ENCODE results near the gene RAB35. TPM values are rescaled to one million over a fixed set of nuclear protein-coding genes. Genes with fewer than 3 reads are reported as not detected.

RAB35 gene
- total RNA-seq, 1 experiment from 2014 or later: 62.0 TPM

GRCh38 chr12:120081641-120082040, 34.9 kb downstream of the RAB35 start:
- Histone ChIP-seq H3K27me3 (ENCODE audit: control insufficient read depth, insufficient read depth, low read length) (no peaks in the 10 kb centered on the region), H3K36me3 (ENCODE audit: control insufficient read depth, insufficient read depth, low read length) (no peaks in the 10 kb centered on the region), H3K27ac (ENCODE audit: low read length) (no peak overlapping the region), H3K4me3 (ENCODE audit: low read depth in 2 of 2, low read length in 2 of 2) (no peak overlapping the region), H3K4me1 (ENCODE audit: control insufficient read depth, insufficient read depth, low read length) (peaks cover 7% of the 10 kb centered on the region), H3K9me3 (ENCODE audit: control insufficient read depth, insufficient read depth, low read depth, low read length) (no peaks in the 10 kb centered on the region)
- TF ChIP-seq SIN3A (IDR thresholded peaks at IDR 0.05; ENCODE audit: borderline replicate concordance, insufficient read depth, low read depth, low read length) (no peak), POLR2AphosphoS5 (IDR thresholded peaks at IDR 0.05; ENCODE audit: low read depth, low read length) (no peak), TCF7L2 (IDR thresholded peaks at IDR 0.05; ENCODE audit: low read depth, low read length) (no peak), CTCF (IDR thresholded peaks at IDR 0.05) (no peak), REST (IDR thresholded peaks at IDR 0.05; ENCODE audit: insufficient read depth in 1 of 2, low read depth in 2 of 2, low read length in 1 of 2) (no peak)
- ATAC-seq (no peak), DNase-seq (ENCODE audit: low read depth, low spot score) (no peak)
- ChIA-PET POLR2A (no interaction called here), CTCF (no interaction called here)
- BruUV-seq (replicated peaks): no TSS peak
- intact Hi-C loops (cut with micrococcal nuclease; ENCODE audit: unreplicated experiment): no loop called here
- in situ Hi-C loops (cut with HindIII; ENCODE audit: low pct_unique_long_range_greater_than_20kb, low sequenced_read_pairs): no loop called here

- CTCF ChIA-PET: no interaction called here
- Histone ChIP-seq H3K4me1 (ENCODE audit: control insufficient read depth, insufficient read depth, low read length) (no peaks in the 10 kb centered on the region), H3K4me3 (ENCODE audit: low read depth in 2 of 2, low read length in 2 of 2) (no peak overlapping the region), H3K36me3 (ENCODE audit: control insufficient read depth, insufficient read depth, low read length) (no peaks in the 10 kb centered on the region), H3K9me3 (ENCODE audit: control insufficient read depth, insufficient read depth, low read depth, low read length) (no peaks in the 10 kb centered on the region), H3K27me3 (ENCODE audit: control insufficient read depth, insufficient read depth, low read length) (no peaks in the 10 kb centered on the region), H3K27ac (ENCODE audit: low read length) (no peak overlapping the region)
- POLR2A ChIA-PET: no interaction called here
- intact Hi-C loops (cut with micrococcal nuclease; ENCODE audit: unreplicated experiment): no loop called here
- ATAC-seq (peak; percentile 27; the same call in 1 of the 2 replicates), DNase-seq (ENCODE audit: low read depth, low spot score) (no peak)
- TF ChIP-seq SIN3A (IDR thresholded peaks at IDR 0.05; ENCODE audit: borderline replicate concordance, insufficient read depth, low read depth, low read length) (no peak), REST (IDR thresholded peaks at IDR 0.05; ENCODE audit: insufficient read depth in 1 of 2, low read depth in 2 of 2, low read length in 1 of 2) (no peak), TCF7L2 (IDR thresholded peaks at IDR 0.05; ENCODE audit: low read depth, low read length) (no peak), POLR2AphosphoS5 (IDR thresholded peaks at IDR 0.05; ENCODE audit: low read depth, low read length) (no peak), CTCF (IDR thresholded peaks at IDR 0.05) (no peak)
- in situ Hi-C loops (cut with HindIII; ENCODE audit: low pct_unique_long_range_greater_than_20kb, low sequenced_read_pairs): no loop called here
- no TSS peak for BruUV-seq (replicated peaks)
Measured at GRCh38 chr12:120079411-120080400, 36.8 kb downstream of the RAB35 start.

Data from Panc1 (cell line).